Right kidney (tissue), 1 donor: ENCODE results near the gene IGLON5.

Experiments
- DNase-seq: peaks from one replicate; pipeline ENCODE4 v3.0.0-alpha.2; 2016

The IGLON5 gene

DNA sequence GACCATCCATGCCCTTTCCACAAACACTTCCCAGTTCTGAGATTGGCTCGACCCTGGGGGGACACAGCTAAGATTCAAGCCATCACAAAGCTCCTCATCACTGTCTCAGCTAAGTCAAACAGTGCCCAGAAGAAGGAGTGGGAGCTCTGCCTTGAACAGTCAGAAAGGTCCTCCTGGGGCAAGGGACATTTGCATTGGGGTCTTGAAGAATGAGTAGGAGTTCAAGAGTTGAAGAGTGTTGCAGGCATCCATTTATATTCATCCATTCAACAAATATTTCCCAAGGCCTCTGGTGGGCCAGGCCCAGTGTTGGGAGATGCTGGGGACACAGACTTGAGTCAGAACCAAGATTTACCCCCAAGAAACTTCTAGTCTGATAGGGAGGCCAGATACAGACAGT is 6.5 kb downstream of the IGLON5 start:
- no peak for DNase-seq

DNA sequence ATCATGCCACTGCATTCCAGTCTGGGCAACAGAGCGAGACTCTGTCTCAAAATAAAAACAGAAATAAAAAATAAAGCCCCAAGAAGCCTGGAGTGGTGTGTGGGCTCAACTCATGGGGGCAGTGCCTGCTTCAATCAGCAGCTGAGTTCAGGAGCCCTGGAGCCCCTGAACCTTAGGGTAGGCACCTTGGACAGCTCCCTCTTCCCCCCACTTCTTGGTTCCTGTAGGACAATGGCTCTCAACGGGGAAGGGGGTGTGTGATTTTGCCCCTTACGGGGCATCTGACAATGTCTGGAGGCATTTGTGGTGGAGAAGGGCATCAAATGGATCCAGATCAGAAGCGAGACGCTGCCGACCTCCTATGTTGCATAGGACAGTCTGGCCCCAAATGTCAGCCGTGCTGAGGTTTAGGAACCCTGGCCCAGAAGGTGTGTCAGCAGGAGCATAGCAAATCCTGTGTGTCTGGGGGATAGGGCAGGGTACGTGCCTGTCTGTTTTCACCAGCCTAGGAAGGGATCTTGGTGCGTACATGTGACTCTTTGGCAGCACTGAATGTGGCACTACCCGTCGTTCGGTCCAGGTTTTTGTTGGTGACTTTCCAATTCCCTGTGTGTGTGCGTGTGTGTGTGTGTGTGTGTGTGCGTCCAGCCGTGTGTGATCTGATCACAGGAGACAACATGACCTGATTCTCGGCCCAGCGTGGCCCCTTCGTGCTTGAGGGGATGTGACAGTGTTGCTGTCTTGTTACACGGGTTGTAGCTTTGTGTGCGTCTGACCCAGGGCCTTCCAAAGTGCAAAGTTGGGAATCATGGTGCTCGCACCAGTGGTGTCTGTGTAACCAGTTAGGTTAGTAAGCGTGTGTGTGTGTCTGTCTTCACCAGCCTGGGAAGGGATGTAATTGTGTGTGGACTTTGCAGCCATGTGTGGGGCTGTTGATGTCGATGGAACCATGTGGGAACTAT is 7.5 kb downstream of the IGLON5 start:
- no peak for DNase-seq

- DNase-seq = no peak
Measured at GRCh38 chr19:51319649-51320279, 8.3 kb downstream of the IGLON5 start.

GRCh38 chr19:51320280-51320657 is 8.8 kb downstream of the IGLON5 start:
- peak; percentile 51 for DNase-seq

- DNase-seq = no peak
Measured at GRCh38 chr19:51321799-51322198, 10.4 kb downstream of the IGLON5 start.

GRCh38 chr19:51323481-51324166 is 12.2 kb downstream of the IGLON5 start:
- no peak for DNase-seq

- no peak for DNase-seq
Measured at GRCh38 chr19:51324167-51324481, 12.7 kb downstream of the IGLON5 start.

- no peak for DNase-seq
Measured at GRCh38 chr19:51325161-51325976, 13.9 kb downstream of the IGLON5 start.

GRCh38 chr19:51326216-51327065 is 15.0 kb downstream of the IGLON5 start:
- no peak for DNase-seq

GRCh38 chr19:51327066-51328001 is 15.9 kb downstream of the IGLON5 start:
- DNase-seq = peak; percentile 52

- DNase-seq = no peak
Measured at GRCh38 chr19:51329411-51329810, 18.0 kb downstream of the IGLON5 start.

GRCh38 chr19:51330366-51330765 is 18.9 kb downstream of the IGLON5 start:
- no peak for DNase-seq

DNA sequence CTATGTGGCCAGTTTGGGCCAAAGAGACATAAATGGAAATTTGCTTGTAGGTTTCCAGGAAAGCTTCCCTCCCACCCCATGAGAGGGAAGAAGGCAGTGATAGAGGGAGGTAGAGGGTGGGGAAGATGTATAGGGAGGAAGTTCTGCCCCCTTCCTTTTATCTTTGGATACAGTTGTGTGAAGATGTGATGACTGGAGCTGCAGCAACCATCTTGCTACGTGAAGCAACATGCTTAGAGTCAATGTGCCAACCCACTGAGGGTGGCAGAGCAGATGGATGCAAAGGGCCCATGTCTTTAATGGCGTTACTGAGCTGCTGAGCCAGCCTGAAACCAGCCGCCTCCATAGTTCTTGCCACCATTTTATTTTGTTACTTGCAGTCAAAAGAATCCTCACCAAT is 19.7 kb downstream of the IGLON5 start:
- DNase-seq = no peak

DNA sequence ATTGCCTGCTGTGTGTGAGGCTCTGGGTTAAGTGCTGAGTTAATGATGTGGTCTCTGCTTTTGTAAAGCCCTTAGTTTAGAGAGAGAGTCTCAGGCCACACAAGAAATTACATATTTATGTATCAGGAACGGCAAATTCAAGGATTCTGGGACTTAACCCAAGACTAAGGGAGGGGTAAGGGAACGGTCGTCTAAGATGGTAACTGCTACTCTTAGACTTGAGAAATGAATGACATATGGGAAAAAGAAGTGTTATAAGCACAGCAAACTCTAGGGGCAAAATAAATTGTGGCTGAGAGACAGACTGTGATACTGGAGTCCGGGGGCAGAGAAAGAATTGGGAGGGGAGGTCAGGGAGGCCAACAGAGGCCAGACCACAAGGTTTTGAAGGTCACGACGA is 20.3 kb downstream of the IGLON5 start:
- DNase-seq = no peak

GRCh38 chr19:51333836-51334460 is 22.5 kb downstream of the IGLON5 start:
- no peak for DNase-seq

- no peak for DNase-seq
Measured at GRCh38 chr19:51337141-51337860, 25.9 kb downstream of the IGLON5 start.

GRCh38 chr19:51337861-51338562 is 26.6 kb downstream of the IGLON5 start:
- DNase-seq = no peak

- DNase-seq = peak; percentile 98
Measured at GRCh38 chr19:51338563-51339312, 27.3 kb downstream of the IGLON5 start.
